Activated CD4-positive, alpha-beta T cell treated with anti-CD3 and anti-CD28 coated beads, Interleukin-2, amount 50 U/mL, for 24 hours (primary cell): ENCODE results near the gene GJB5.

ENCODE experiments used
- DNase-seq, 2 donors: peaks; one replicate each; pipeline ENCODE4 v3.0.0-alpha.2; 2020; ENCODE audit warnings: low read depth in 1 of 2, low spot score in 1 of 2

The GJB5 gene

DNA sequence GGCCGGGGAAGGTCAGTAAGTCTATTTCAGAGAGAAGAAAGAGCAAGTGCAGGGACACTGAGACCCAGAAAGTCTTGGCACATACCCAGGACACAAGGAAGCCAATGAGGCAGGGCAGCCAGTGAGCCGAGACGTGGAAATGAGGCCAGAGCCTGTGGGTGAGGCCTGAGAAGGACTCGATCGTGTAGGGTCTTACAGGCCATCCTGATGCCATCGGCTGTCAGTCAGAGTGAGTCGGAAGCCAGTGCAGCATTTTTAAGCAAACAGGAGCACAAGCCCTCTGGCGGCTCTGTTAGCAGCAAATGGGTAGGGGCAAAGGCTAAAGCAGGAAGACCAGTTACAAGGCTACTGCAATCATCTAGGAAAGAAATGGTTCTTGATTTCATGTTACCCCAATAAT, 20.1 kb downstream of the GJB5 start:
- no peak for DNase-seq

GRCh38 chr1:34776911-34777310, 22.1 kb downstream of the GJB5 start:
- no peak for DNase-seq

- DNase-seq, result no peak
These were observed 22.9 kb downstream of the GJB5 start for GRCh38 chr1:34777519-34778321.

- no peak for DNase-seq
These were observed 23.5 kb downstream of the GJB5 start for GRCh38 chr1:34778381-34778780.

- DNase-seq, result no peak
These were observed 24.2 kb downstream of the GJB5 start for GRCh38 chr1:34779005-34779404.

DNA sequence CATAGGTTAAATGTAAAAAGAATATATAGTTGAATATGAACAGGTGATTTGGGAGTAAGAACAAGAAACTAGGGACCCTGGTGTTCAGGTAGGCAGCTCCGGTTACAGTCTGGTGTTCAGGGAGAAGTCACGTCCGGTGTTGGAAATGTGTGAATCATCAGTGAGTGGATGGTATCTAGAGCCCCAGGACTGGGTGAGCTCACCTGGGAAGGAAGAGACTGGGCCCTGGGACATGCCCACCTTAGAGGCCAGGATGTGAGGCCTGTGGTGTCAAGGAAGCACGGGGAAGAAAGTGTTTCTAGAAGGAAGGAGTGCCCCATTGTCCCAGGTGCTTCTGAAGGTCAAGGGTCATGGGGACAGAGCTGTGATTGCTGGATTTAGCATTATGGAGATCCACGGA, 24.7 kb downstream of the GJB5 start:
- no peak for DNase-seq

GRCh38 chr1:34779962-34780361, 25.1 kb downstream of the GJB5 start:
- no peak for DNase-seq

GRCh38 chr1:34780528-34780927, 25.7 kb downstream of the GJB5 start:
- DNase-seq, result no peak

GRCh38 chr1:34781071-34781843, 26.4 kb downstream of the GJB5 start, which contains the start of gene GJB3:
GJB3 (plus strand) TSS chr1:34781214; CDS start chr1:34784763, 3,549 bp downstream.
- DNase-seq, result no peak

DNA sequence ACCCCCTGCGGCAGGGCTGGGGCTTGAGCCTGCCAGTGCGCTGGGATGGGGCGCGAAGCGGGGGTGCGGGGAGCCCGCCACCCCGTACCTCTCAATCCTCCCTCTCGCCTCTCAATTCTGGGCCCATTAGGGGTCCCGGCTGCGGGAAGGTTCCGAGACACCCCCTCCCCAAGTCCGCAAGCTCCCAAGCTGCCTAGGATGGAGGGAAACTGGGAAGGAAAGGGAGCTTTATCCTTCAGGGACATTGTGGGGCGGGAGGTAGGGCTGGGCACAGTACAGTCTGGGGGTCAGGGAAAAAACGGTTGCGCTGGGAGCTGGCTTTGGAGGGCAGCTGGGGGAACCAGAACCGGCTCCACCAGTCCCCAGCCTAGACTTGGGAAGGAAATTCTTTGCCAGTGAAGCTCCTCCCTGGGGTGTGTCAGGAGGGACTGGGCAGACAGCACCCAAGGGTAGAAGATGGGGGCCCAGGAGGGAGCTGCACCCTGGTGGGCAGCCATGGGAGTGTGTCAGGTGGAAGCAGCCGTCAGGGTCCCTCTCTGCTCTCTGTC, 27.1 kb downstream of the GJB5 start:
- DNase-seq, result no peak

- no peak for DNase-seq
These were observed 29.9 kb downstream of the GJB5 start for GRCh38 chr1:34784751-34785221.

DNA sequence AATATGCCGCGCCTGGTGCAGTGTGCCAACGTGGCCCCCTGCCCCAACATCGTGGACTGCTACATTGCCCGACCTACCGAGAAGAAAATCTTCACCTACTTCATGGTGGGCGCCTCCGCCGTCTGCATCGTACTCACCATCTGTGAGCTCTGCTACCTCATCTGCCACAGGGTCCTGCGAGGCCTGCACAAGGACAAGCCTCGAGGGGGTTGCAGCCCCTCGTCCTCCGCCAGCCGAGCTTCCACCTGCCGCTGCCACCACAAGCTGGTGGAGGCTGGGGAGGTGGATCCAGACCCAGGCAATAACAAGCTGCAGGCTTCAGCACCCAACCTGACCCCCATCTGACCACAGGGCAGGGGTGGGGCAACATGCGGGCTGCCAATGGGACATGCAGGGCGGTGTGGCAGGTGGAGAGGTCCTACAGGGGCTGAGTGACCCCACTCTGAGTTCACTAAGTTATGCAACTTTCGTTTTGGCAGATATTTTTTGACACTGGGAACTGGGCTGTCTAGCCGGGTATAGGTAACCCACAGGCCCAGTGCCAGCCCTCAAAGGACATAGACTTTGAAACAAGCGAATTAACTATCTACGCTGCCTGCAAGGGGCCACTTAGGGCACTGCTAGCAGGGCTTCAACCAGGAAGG, 30.5 kb downstream of the GJB5 start:
- DNase-seq, result no peak

DNA sequence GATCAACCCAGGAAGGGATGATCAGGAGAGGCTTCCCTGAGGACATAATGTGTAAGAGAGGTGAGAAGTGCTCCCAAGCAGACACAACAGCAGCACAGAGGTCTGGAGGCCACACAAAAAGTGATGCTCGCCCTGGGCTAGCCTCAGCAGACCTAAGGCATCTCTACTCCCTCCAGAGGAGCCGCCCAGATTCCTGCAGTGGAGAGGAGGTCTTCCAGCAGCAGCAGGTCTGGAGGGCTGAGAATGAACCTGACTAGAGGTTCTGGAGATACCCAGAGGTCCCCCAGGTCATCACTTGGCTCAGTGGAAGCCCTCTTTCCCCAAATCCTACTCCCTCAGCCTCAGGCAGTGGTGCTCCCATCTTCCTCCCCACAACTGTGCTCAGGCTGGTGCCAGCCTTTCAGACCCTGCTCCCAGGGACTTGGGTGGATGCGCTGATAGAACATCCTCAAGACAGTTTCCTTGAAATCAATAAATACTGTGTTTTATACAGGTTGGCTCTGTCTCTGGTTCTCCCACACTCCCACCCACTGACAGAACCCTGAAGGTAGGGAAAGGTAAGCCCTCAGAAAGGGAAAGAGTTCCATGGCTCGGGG, 31.1 kb downstream of the GJB5 start:
- DNase-seq, result no peak

DNA sequence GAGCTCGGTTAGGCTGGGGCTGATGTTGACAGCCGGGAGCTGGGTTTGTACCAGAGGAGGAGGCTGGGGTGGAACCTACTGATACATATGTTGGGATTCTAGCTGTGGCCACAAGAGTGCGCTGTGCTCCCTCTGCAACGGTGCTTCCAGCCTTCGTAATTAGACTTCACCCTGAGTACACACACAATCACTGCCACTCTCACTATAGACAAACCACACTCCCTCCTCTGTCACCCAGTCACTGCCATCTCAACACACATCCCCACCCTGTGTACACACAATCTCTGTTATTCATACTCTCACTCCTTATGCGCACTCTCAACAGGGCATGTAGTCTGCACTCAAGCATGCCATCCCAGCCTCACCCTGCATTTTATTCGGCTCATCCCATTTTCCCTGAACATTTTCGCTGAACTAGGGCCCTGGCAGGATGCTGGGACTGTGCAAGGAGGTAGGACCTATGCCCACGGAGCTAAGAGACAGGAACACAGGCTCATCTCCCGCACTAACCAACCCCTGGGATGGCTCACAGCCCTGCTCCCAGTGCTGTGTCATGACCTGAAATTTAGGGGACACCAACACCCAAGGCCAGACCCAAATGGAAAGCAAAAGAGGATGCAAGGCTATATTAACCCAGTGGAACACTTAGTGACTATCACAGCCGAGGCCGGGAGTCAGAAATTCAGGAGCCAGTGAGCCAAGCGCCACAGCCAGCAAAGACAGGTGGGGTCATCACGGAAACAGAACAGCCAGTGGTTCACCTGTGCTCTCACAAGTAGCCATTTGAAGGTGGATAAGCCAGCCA, 31.9 kb downstream of the GJB5 start:
- peak; percentile 37 to 52 for DNase-seq

DNA sequence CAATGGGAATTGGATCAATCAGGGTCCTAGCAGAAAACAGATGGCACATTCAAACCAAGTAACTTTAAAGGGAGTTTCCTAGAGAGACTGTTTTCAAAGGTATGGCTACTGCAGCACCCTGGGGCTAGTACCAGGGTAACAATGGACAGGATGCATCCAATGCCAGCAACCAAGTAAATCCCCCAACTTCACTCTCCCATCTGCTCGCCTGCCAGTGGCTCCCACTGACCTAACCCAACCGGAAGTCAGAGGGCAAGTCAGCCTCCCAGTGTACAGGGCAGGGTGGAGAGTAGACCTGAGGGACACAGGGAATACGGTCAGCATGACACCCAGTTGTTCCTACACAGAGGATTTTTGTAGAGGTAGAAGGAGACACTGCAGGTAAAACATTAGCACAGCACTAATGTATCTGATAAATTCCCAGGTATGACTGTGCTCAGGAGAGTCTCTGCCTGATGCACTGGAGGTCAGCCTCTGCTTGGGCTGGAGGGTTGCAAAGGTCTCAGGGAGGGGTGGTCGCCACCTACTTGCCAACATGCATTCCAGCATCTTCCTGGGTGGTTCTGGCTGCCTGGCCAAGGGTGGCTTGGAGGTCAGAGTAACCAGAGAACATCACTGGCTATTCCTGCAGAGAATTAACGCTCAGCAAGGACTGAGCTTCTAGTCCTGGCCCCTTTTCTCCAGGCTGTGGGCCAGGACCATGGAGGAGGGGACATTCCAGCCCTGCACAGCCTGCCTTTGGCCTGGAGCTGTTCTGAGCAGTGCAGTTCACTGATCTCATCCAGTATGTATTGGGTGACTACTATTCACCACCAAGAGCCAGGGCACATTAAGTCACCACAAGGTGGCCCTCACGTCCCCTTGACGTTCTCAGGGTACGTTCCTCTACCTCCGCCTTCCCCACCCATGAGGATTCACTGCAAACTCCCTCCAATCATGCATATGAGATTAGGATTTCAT, 32.9 kb downstream of the GJB5 start:
- no peak for DNase-seq

DNA sequence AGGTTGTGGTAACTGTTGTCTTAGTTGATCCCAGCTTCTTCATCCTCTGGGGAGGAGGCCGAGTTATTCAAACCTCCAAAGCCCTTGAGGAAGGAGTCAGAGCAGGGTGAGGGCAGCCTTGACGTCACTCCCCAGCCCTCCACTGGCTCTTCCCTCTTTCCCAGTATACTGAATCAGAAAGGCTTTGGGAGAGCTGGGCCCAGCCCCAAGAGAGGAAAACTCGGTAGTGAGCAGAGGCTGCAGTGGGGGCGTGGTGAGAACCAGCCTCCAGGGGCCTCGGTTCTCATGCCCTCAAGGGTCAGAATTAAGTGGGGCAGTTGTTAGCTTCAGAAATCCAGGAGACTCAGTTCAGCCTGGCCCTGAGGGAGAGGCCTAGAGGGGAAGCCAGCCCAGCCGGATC, 36.1 kb downstream of the GJB5 start:
- DNase-seq, result no peak

GRCh38 chr1:34792424-34792823, 37.6 kb downstream of the GJB5 start:
- DNase-seq, result no peak

GRCh38 chr1:34792868-34793727, 38.3 kb downstream of the GJB5 start, which contains the start of gene GJA4:
GJA4 (plus strand) TSS chr1:34792999; CDS start chr1:34794214, 1,215 bp downstream.
- no peak for DNase-seq
